NCI-H748 (cell line): Measurements from ENCODE around the gene TRAPPC12.
"Not testable (repeated sequence)": the region's sequence is repeated elsewhere in the genome, so short reads cannot be mapped to it uniquely, and the experiment has no call there.

ENCODE experiments used
- DNase-seq: peaks from one replicate; lab custom pipeline; 2025; ENCODE audit not compliant: unreplicated experiment; lab: John Stamatoyannopoulos, UW

The TRAPPC12 gene

GRCh38 chr2:3483227-3483985 is 103.9 kb downstream of the TRAPPC12 start:
- no peak for DNase-seq

- no peak for DNase-seq
These were observed 104.8 kb downstream of the TRAPPC12 start for GRCh38 chr2:3483986-3484960.

- no peak for DNase-seq
These were observed 105.7 kb downstream of the TRAPPC12 start for GRCh38 chr2:3485166-3485565.

GRCh38 chr2:3486047-3487027 is 106.8 kb downstream of the TRAPPC12 start:
- DNase-seq: no peak

GRCh38 chr2:3487028-3487425 is 107.5 kb downstream of the TRAPPC12 start:
- DNase-seq: no peak

- no peak for DNase-seq
These were observed 107.9 kb downstream of the TRAPPC12 start for GRCh38 chr2:3487432-3487831.

- DNase-seq: no peak
These were observed 108.6 kb downstream of the TRAPPC12 start for GRCh38 chr2:3488061-3488531.

- peak; percentile 62 for DNase-seq
These were observed 109.6 kb downstream of the TRAPPC12 start for GRCh38 chr2:3488855-3489763.

- no peak for DNase-seq
These were observed 110.2 kb downstream of the TRAPPC12 start for GRCh38 chr2:3489764-3490115.

- no peak for DNase-seq
These were observed 111.0 kb downstream of the TRAPPC12 start for GRCh38 chr2:3490191-3491170.

- DNase-seq: no peak
These were observed 111.8 kb downstream of the TRAPPC12 start for GRCh38 chr2:3491306-3491705.

- no peak for DNase-seq
These were observed 112.4 kb downstream of the TRAPPC12 start for GRCh38 chr2:3491716-3492474.

GRCh38 chr2:3492475-3492787 is 112.9 kb downstream of the TRAPPC12 start:
- DNase-seq: not testable (repeated sequence)

GRCh38 chr2:3492951-3493614 is 113.6 kb downstream of the TRAPPC12 start:
- DNase-seq: no peak

GRCh38 chr2:3493615-3494007 is 114.1 kb downstream of the TRAPPC12 start:
- DNase-seq: no peak

- no peak for DNase-seq
These were observed 115.6 kb downstream of the TRAPPC12 start for GRCh38 chr2:3494984-3495666.

- DNase-seq: not testable (repeated sequence)
These were observed 117.2 kb downstream of the TRAPPC12 start for GRCh38 chr2:3496708-3497080.
